ENCODE results near the gene KNSTRN. TPM values are rescaled to one million over a fixed set of nuclear protein-coding genes. Genes with fewer than 3 reads are reported as not detected.

KNSTRN gene
- total and polyA plus RNA-seq, 3 donors from 2014 or later, result 39.6 to 125 (median 66.9) TPM

- peak; percentile 60 for DNase-seq
- peaks cover 50% of the 10 kb centered on the region for H3K4me1 ChIP-seq
- WGBS, 2 donors, result 59 to 65% methylated on average over 9 to 12 of the region's 12 CpGs
- TF ChIP-seq POLR2A (IDR thresholded peaks at IDR 0.05) (no peak), CTCF (IDR thresholded peaks at IDR 0.05) (no peak)
- intact Hi-C loops (cut with DNase I; ENCODE audit: low total_unique reads), result no loop called here
- no peaks in the 10 kb centered on the region for H3K27me3 ChIP-seq
- H3K4me3 ChIP-seq, result no peak overlapping the region
- no peaks in the 10 kb centered on the region for H3K36me3 ChIP-seq (ENCODE audit: low read depth, missing control alignments)
- no peaks in the 10 kb centered on the region for H3K9me3 ChIP-seq
- H3K27ac ChIP-seq, result peak overlapping the region; percentile 62 to 73
Observed at GRCh38 chr15:40438712-40439111, 56.2 kb downstream of the KNSTRN start.

- peaks cover 50% of the 10 kb centered on the region for H3K4me1 ChIP-seq
- no peaks in the 10 kb centered on the region for H3K36me3 ChIP-seq (ENCODE audit: low read depth, missing control alignments)
- H3K27ac ChIP-seq, result peak overlapping the region; percentile 62 to 73
- intact Hi-C loops (cut with DNase I; ENCODE audit: low total_unique reads), result no loop called here
- TF ChIP-seq CTCF (IDR thresholded peaks at IDR 0.05) (no peak), POLR2A (IDR thresholded peaks at IDR 0.05) (no peak)
- DNase-seq, result peak; percentile 56
- H3K4me3 ChIP-seq, result peak overlapping the region; percentile 57 to 86
- 2 to 5% methylated on average over 10 to 15 of the region's 15 CpGs for WGBS, 2 donors
- no peaks in the 10 kb centered on the region for H3K9me3 ChIP-seq
- no peaks in the 10 kb centered on the region for H3K27me3 ChIP-seq
Observed at GRCh38 chr15:40439461-40439959, 57.0 kb downstream of the KNSTRN start.

GRCh38 chr15:40439960-40440742 lies 57.6 kb downstream of the KNSTRN start:
- Histone ChIP-seq H3K9me3 (no peaks in the 10 kb centered on the region), H3K4me1 (peaks cover 50% of the 10 kb centered on the region), H3K36me3 (ENCODE audit: low read depth, missing control alignments) (no peaks in the 10 kb centered on the region), H3K27ac (peak overlapping the region; percentile 59 to 73), H3K27me3 (no peaks in the 10 kb centered on the region), H3K4me3 (peak overlapping the region; percentile 57 to 86)
- WGBS, 2 donors, result 0 to 1% methylated on average over 30 to 35 of the region's 35 CpGs
- peak; percentile 81 for DNase-seq
- intact Hi-C loops (cut with DNase I; ENCODE audit: low total_unique reads), result no loop called here
- TF ChIP-seq POLR2A (IDR thresholded peaks at IDR 0.05), result no peak
- no peak for TF ChIP-seq CTCF (IDR thresholded peaks at IDR 0.05)

GRCh38 chr15:40440743-40441564 lies 58.4 kb downstream of the KNSTRN start, which contains the start of gene BAHD1:
Gene BAHD1, plus strand, starts transcription at chr15:40440953. Its CDS starts 17,512 bp downstream, at chr15:40458465.
- WGBS, 2 donors, result 1% methylated on average over 24 to 57 of the region's 119 CpGs
- H3K27ac ChIP-seq, result peak within 1 kb of the TSS; percentile 65 to 90
- no peaks in the 10 kb centered on the region for H3K36me3 ChIP-seq (ENCODE audit: low read depth, missing control alignments)
- no peaks in the 10 kb centered on the region for H3K27me3 ChIP-seq
- TF ChIP-seq CTCF (IDR thresholded peaks at IDR 0.05) (no peak), POLR2A (IDR thresholded peaks at IDR 0.05) (no peak)
- H3K4me3 ChIP-seq, result peak within 1 kb of the TSS; percentile 86 to 91
- peak; percentile 98 for DNase-seq
- intact Hi-C loops (cut with DNase I; ENCODE audit: low total_unique reads), result no loop called here
- H3K4me1 ChIP-seq, result peaks cover 49% of the 10 kb centered on the region
- H3K9me3 ChIP-seq, result no peaks in the 10 kb centered on the region
